Regular cardiac myocyte (primary cell): ENCODE results near the gene DNASE1. TPM values are rescaled to one million over a fixed set of nuclear protein-coding genes. Genes with fewer than 3 reads are reported as not detected.

Experiments used
- total RNA-seq: library from RNA; depleted of rRNA; stranded (reverse); fragments of >200 nt; gene quantifications from 2 replicates; pipeline ENCODE4 v1.2.3, GENCODE V29; 2014

The DNASE1 gene
- 13.4 and 24.0 TPM in 2 replicates for total RNA-seq

GRCh38 chr16:3654249-3654991 lies at the start of gene DNASE1:
Gene DNASE1 (plus strand): TSS chr16:3654691. CDS start chr16:3655374, 683 bp downstream.

GRCh38 chr16:3611146-3611975 lies 43.1 kb upstream of the DNASE1 start, which contains the start of gene SLX4:
Gene SLX4 (minus strand): TSS chr16:3611606. CDS start chr16:3608964, 2,642 bp downstream.

Other genes starting within 250 kb of the DNASE1 start
- gene ZNF597, start 211.2 kb upstream of the DNASE1 start, total RNA-seq: 2.3 and 2.7 TPM in 2 replicates
- gene NAA60, start 211.0 kb upstream of the DNASE1 start, total RNA-seq: 10.2 and 14.9 TPM in 2 replicates
- gene C16orf90, start 159.2 kb upstream of the DNASE1 start, total RNA-seq: not detected in 2 replicates
- 15.8 and 21.3 TPM in 2 replicates for gene CLUAP1, start 153.7 kb upstream of the DNASE1 start, total RNA-seq
- gene NLRC3, start 77.3 kb upstream of the DNASE1 start, total RNA-seq: under 0.01 and 0.19 TPM in 2 replicates
- gene SLX4, start 43.1 kb upstream of the DNASE1 start, total RNA-seq: 2.8 and 6.3 TPM in 2 replicates
- gene TRAP1, start 62.8 kb downstream of the DNASE1 start, total RNA-seq: 47.1 and 100 TPM in 2 replicates
- 10.1 and 10.9 TPM in 2 replicates for gene CREBBP, start 226.0 kb downstream of the DNASE1 start, total RNA-seq